Smooth muscle cell (in vitro differentiated cells): ENCODE measurements around the gene PPM1E. TPM values are rescaled to one million over a fixed set of nuclear protein-coding genes. Genes with fewer than 3 reads are reported as not detected.
"Not testable (repeated sequence)": the region's sequence is repeated elsewhere in the genome, so short reads cannot be mapped to it uniquely, and the experiment has no call there.

Experiments
- DNase-seq: peaks from one replicate; lab custom pipeline; 2025; ENCODE audit not compliant: unreplicated experiment; lab: John Stamatoyannopoulos, UW
- H2AFZ ChIP-seq: fragments of 200-600 bp; sonication (generic); 2 replicates; pipeline ENCODE4 v1.6.0; 2016; ENCODE audit warnings: antibody characterized with exemption, low read depth, mild to moderate bottlenecking
- H3F3A ChIP-seq: fragments of 200-600 bp; sonication (generic); 2 replicates; pipeline ENCODE4 v1.6.0; 2017; ENCODE audit warnings: antibody characterized with exemption, low read depth
- H3K27ac ChIP-seq: fragments of 200-600 bp; sonication (generic); 2 replicates; pipeline ENCODE4 v1.5.1; 2016; ENCODE audit warnings: low read depth, mild to moderate bottlenecking
- H3K27me3 ChIP-seq: fragments of 200-600 bp; sonication (generic); 2 replicates; pipeline ENCODE4 v1.6.1; 2016; ENCODE audit warnings: low read depth, mild to moderate bottlenecking
- H3K36me3 ChIP-seq: fragments of 200-600 bp; sonication (generic); 2 replicates; pipeline ENCODE4 v1.5.1; 2016; ENCODE audit warnings: low read depth
- H3K4me1 ChIP-seq: fragments of 200-600 bp; sonication (generic); 2 replicates; pipeline ENCODE4 v1.5.1; 2016; ENCODE audit warnings: low read depth
- H3K4me2 ChIP-seq: fragments of 200-600 bp; sonication (generic); 2 replicates; pipeline ENCODE4 v1.6.0; 2016; ENCODE audit warnings: mild to moderate bottlenecking
- H3K4me3 ChIP-seq: fragments of 200-600 bp; sonication (generic); 2 replicates; pipeline ENCODE4 v1.5.1; 2016; ENCODE audit warnings: mild to moderate bottlenecking
- H3K79me2 ChIP-seq: fragments of 200-600 bp; sonication (generic); 2 replicates; pipeline ENCODE4 v1.6.0; 2016; ENCODE audit warnings: low read depth, mild to moderate bottlenecking
- H3K9ac ChIP-seq: fragments of 200-600 bp; sonication (generic); 2 replicates; pipeline ENCODE4 v1.6.0; 2016; ENCODE audit warnings: low read depth
- H3K9me3 ChIP-seq: fragments of 200-600 bp; sonication (generic); replicated peaks from 2 replicates; pipeline ENCODE4 v1.5.1; 2016; ENCODE audit warnings: low read depth
- H4K20me1 ChIP-seq: fragments of 200-600 bp; sonication (generic); 2 replicates; pipeline ENCODE4 v1.6.0; 2016; ENCODE audit warnings: low read depth
- CTCF ChIP-seq: fragments of 200-600 bp; sonication (generic); IDR thresholded peaks from 2 replicates; pipeline ENCODE4 v1.5.1; 2017; ENCODE audit warnings: borderline replicate concordance, mild to moderate bottlenecking, antibody characterized with exemption; ENCODE audit not compliant: insufficient read depth, poor library complexity, severe bottlenecking
- WGBS: methylation state at CpG from one replicate; pipeline ENCODE4 v1.1.7; 2016; ENCODE audit warnings: low lambda C conversion rate; 5-methylcytosine and 5-hydroxymethylcytosine counted together
- polyA plus RNA-seq: library from polyadenylated mRNA; unstranded; fragments of >200 nt; fragmentation: Nextera tagmentation; extraction: Ambion mirVana; gene quantifications from 2 replicates; pipeline ENCODE4 v1.2.1, GENCODE V29; 2016
- total RNA-seq: library from RNA; depleted of rRNA; stranded (reverse); fragments of >200 nt; gene quantifications from 2 replicates; pipeline ENCODE4 v1.2.3, GENCODE V29; 2014

The PPM1E gene
- total and polyA plus RNA-seq, 2 experiments from 2014 or later, result 0.29 to 0.72 TPM

- TF ChIP-seq CTCF, result no peak
- Histone ChIP-seq H3K9me3 (no peaks in the 10 kb centered on the region), H3K27ac (no peak overlapping the region), H3K79me2 (no peaks in the 10 kb centered on the region), H3K4me3 (no peak overlapping the region), H3K36me3 (no peaks in the 10 kb centered on the region), H2AFZ (no peak overlapping the region), H3K27me3 (no peaks in the 10 kb centered on the region), H3K4me1 (peaks cover 6% of the 10 kb centered on the region), H3K9ac (no peak overlapping the region), H3K4me2 (no peak overlapping the region), H3F3A (no peaks in the 10 kb centered on the region), H4K20me1 (no peaks in the 10 kb centered on the region)
- WGBS, result 84% methylated on average over 1 of the region's 1 CpG
- DNase-seq, result no peak
These were observed 34.2 kb downstream of the PPM1E start for GRCh38 chr17:58789831-58790230.

- WGBS, result 94% methylated on average over 2 of the region's 2 CpGs
- not testable (repeated sequence) for DNase-seq, H3K9ac ChIP-seq, H3K9me3 ChIP-seq, H3K4me3 ChIP-seq, H3K79me2 ChIP-seq, H3K4me2 ChIP-seq, H3K36me3 ChIP-seq, H3K4me1 ChIP-seq, H3K27me3 ChIP-seq, H3K27ac ChIP-seq, H4K20me1 ChIP-seq, H3F3A ChIP-seq, H2AFZ ChIP-seq
These were observed 38.9 kb downstream of the PPM1E start for GRCh38 chr17:58794508-58794907.

DNA sequence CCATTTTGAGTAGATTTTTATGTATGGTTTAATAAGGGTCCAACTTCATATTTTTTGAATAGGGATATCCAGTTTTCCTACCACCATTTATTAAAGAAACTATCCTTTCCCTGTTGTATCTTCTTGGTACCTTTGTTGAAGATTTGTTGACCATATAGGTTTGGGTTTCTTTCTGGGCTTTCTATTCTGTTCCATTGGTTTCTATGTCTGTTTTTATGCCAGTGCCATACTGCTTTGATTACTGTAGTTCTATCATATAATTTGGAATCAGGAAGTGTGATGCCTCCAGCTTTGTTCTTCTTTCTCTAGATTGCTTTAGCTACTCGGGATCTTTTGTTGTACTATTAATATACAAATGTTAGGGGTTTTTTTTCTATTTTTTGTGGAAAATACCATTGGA, 46.5 kb downstream of the PPM1E start:
- WGBS, result 61% methylated on average over 1 of the region's 1 CpG
- Histone ChIP-seq H3K9ac (no peak overlapping the region), H3K4me1 (no peaks in the 10 kb centered on the region), H4K20me1 (no peaks in the 10 kb centered on the region), H3F3A (no peaks in the 10 kb centered on the region), H3K36me3 (peaks cover 3% of the 10 kb centered on the region), H3K79me2 (no peaks in the 10 kb centered on the region), H3K9me3 (no peaks in the 10 kb centered on the region), H3K27me3 (no peaks in the 10 kb centered on the region), H3K4me2 (no peak overlapping the region), H2AFZ (no peak overlapping the region), H3K27ac (no peak overlapping the region), H3K4me3 (no peak overlapping the region)
- no peak for DNase-seq
- TF ChIP-seq CTCF, result no peak

GRCh38 chr17:58806046-58806445, 50.4 kb downstream of the PPM1E start:
- WGBS, result 89% methylated on average over 5 of the region's 5 CpGs
- no peak for DNase-seq
- Histone ChIP-seq H4K20me1 (no peaks in the 10 kb centered on the region), H3K9me3 (no peaks in the 10 kb centered on the region), H3F3A (no peaks in the 10 kb centered on the region), H3K27ac (no peak overlapping the region), H3K4me3 (no peak overlapping the region), H3K36me3 (peaks cover 3% of the 10 kb centered on the region), H3K4me1 (no peaks in the 10 kb centered on the region), H3K9ac (no peak overlapping the region), H3K27me3 (no peaks in the 10 kb centered on the region), H2AFZ (no peak overlapping the region), H3K79me2 (no peaks in the 10 kb centered on the region), H3K4me2 (no peak overlapping the region)
- no peak for TF ChIP-seq CTCF
